Activated B cell treated with CpG ODN at 0.5 μM for 24 hours (primary cell): ENCODE data around the gene ATP8B4. TPM values are rescaled to one million over a fixed set of nuclear protein-coding genes. Genes with fewer than 3 reads are reported as not detected.

Experiments
- ATAC-seq: fragments of 200-7000 bp; cut with Tn5 transposase; one replicate; pipeline ENCODE4 v1.10.0; 2021; ENCODE audit warnings: low read depth, mild to moderate bottlenecking, moderate library complexity
- CTCF ChIA-PET: fragments of 350-600 bp; sonication (Branson Sonifier 250); formaldehyde crosslinking; loops from one replicate; lab custom pipeline; 2021; ENCODE audit warnings: antibody characterized with exemption; lab: Charles Lee
- POLR2A ChIA-PET: fragments of 350-600 bp; sonication (Branson Sonifier 250); formaldehyde crosslinking; loops from one replicate; lab custom pipeline; 2021; ENCODE audit warnings: antibody characterized with exemption; lab: Charles Lee
- DNase-seq: peaks from one replicate; pipeline ENCODE4 v3.0.0; 2022
- H3K27ac Mint-ChIP-seq: one replicate; pipeline ENCODE4 v1.8.0; 2020; ENCODE audit warnings: mixed read lengths
- H3K27me3 Mint-ChIP-seq: one replicate; pipeline ENCODE4 v1.8.0; 2021; ENCODE audit warnings: mixed read lengths
- H3K36me3 Mint-ChIP-seq: one replicate; pipeline ENCODE4 v1.8.0; 2021; ENCODE audit warnings: low read depth, mixed read lengths
- H3K4me1 Mint-ChIP-seq: one replicate; pipeline ENCODE4 v1.8.0; 2021; ENCODE audit warnings: mixed read lengths
- H3K4me3 Mint-ChIP-seq: one replicate; pipeline ENCODE4 v1.8.0; 2020; ENCODE audit warnings: mild to moderate bottlenecking, mixed read lengths
- H3K9me3 Mint-ChIP-seq: one replicate; pipeline ENCODE4 v1.8.0; 2020; ENCODE audit warnings: mixed read lengths
- CTCF ChIP-seq: fragments of 200-600 bp; IDR thresholded peaks from one replicate; pipeline ENCODE4 v1.8.0; 2022; ENCODE audit warnings: antibody characterized with exemption, mild to moderate bottlenecking
- intact Hi-C: fragments of 100-400 bp; cut with micrococcal nuclease; formaldehyde crosslinking; loops from one replicate; pipeline ENCODE4 v1.15.1; 2024
- total RNA-seq: library from RNA; stranded (reverse); gene quantifications from 2 replicates; pipeline ENCODE4 v1.2.3, GENCODE V29; 2022

The ATP8B4 gene
- total RNA-seq, 1 donor from 2014 or later, result 0.86 TPM

DNA sequence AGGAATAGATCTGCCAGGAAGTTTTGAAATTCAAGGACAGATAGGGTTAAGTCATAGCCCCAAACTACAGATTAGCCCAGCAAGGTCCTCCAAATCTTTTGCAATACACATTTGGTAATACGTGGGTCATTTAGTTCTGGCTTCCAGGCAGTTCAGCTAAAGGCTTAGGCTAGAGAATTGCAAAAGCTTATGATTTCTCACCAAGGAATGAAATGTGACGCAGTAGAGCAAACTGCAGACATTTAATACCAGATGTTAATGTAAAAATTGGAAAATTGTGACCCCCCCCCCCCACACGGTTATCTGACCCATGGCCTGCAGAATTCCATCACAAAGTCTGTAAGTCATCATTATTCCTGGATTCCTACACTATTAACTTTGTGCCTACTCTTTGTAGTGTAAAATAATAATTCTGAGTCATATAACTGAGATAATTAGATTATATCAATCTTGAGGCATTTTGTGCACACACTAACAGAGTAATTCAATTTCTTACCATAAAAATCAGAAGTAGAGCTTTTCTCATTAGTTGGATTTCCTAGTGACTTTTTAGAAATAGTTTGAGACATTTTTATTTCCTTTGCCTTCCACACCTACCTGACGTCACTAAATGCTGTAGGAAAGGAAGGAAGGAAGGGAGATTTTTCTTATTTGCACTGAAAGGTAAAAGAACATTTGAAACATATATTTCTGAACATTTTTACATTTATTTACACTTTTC is 263.0 kb downstream of the ATP8B4 start:
- POLR2A ChIA-PET, result no interaction called here
- Mint-ChIP-seq H3K27me3 (no peaks in the 10 kb centered on the region), H3K36me3 (no peaks in the 10 kb centered on the region), H3K9me3 (peaks cover 4% of the 10 kb centered on the region), H3K4me1 (no peaks in the 10 kb centered on the region), H3K27ac (no peak overlapping the region), H3K4me3 (no peak overlapping the region)
- DNase-seq (no peak), ATAC-seq (no peak)
- CTCF ChIA-PET, result no interaction called here
- intact Hi-C loops, result no loop called here
- no peak for TF ChIP-seq CTCF

- intact Hi-C loops, result no loop called here
- no peak for TF ChIP-seq CTCF
- Mint-ChIP-seq H3K27me3 (no peaks in the 10 kb centered on the region), H3K4me1 (no peaks in the 10 kb centered on the region), H3K27ac (no peak overlapping the region), H3K9me3 (peaks cover 17% of the 10 kb centered on the region), H3K36me3 (no peaks in the 10 kb centered on the region), H3K4me3 (no peak overlapping the region)
- ChIA-PET POLR2A (no interaction called here), CTCF (no interaction called here)
- no peak for ATAC-seq
- no peak for DNase-seq
Observed at GRCh38 chr15:49852756-49853155, 266.3 kb downstream of the ATP8B4 start.

GRCh38 chr15:49848807-49849206 is 270.2 kb downstream of the ATP8B4 start:
- ATAC-seq (no peak), DNase-seq (no peak)
- H3K27ac Mint-ChIP-seq, result no peak overlapping the region
- intact Hi-C loops, result no loop called here
- H3K4me3 Mint-ChIP-seq, result no peak overlapping the region
- H3K27me3 Mint-ChIP-seq, result no peaks in the 10 kb centered on the region
- ChIA-PET POLR2A (no interaction called here), CTCF (no interaction called here)
- no peaks in the 10 kb centered on the region for H3K36me3 Mint-ChIP-seq
- H3K9me3 Mint-ChIP-seq, result peaks cover 17% of the 10 kb centered on the region
- TF ChIP-seq CTCF, result no peak
- H3K4me1 Mint-ChIP-seq, result no peaks in the 10 kb centered on the region

DNA sequence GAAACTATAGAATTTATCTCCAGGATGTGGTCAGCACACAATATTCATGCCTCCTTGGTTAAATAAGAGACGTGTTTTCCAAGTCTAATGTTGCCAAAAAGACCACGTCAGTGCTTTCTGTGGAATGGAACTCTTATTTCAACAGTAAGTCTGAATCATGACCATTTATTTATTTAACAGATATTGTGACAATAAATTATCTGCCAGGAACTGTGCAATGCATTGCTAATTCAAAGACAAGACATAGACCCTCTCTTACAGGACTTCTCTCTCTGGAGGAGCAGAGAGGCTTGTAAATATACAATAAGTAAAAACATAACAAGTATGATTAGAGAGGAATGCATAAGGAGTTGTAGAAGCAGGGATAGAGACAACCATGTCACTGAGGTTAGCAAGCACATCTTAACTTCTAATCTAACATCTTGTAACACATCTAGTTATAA is 270.7 kb downstream of the ATP8B4 start:
- H3K9me3 Mint-ChIP-seq, result peaks cover 18% of the 10 kb centered on the region
- TF ChIP-seq CTCF, result no peak
- CTCF ChIA-PET, result no interaction called here
- no peaks in the 10 kb centered on the region for H3K36me3 Mint-ChIP-seq
- H3K4me1 Mint-ChIP-seq, result no peaks in the 10 kb centered on the region
- H3K4me3 Mint-ChIP-seq, result no peak overlapping the region
- H3K27ac Mint-ChIP-seq, result no peak overlapping the region
- intact Hi-C loops, result no loop called here
- no peak for DNase-seq
- POLR2A ChIA-PET, result no interaction called here
- H3K27me3 Mint-ChIP-seq, result no peaks in the 10 kb centered on the region
- no peak for ATAC-seq

DNA sequence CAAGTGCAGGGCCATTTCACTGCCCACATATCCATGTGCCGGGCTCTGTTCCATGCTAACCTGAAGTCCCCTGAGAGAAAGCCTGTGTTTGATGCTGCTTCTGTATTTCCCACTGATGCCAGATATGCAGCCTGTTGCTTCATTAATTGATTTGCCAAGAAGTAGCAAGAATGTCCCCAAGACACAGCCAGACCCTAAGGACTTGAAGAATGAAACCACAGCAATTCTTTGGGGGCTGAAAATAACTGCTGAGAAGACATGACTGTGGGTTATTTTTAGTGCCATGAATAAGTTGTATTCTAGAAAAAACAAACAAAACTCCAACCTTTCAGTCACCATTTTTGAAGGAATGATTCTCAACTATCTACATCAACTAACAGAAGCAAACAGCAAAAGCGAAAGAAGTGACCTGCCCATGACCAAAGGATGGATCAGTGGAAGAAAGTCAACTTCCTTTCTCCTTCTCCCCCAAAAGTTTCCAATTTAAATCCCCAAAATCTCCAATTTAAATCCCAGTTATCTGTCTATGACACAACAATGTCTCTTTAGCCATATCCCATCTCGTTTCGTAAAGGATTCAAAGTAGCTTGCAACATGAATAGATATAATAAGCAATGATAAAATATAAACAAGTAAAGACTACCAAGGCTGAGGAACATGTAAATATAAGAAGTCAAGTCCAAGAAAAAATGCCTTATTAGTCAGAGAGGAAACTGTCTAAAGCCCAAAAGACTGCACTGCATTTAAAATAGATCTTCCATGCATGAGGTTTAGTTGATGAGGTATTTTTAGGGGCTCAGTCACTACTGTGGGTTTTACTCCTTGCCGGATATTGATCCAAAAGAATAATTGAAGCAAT is 271.4 kb downstream of the ATP8B4 start:
- ATAC-seq, result no peak
- CTCF ChIA-PET, result no interaction called here
- Mint-ChIP-seq H3K36me3 (no peaks in the 10 kb centered on the region), H3K27me3 (no peaks in the 10 kb centered on the region), H3K4me3 (no peak overlapping the region), H3K27ac (no peak overlapping the region), H3K9me3 (peaks cover 22% of the 10 kb centered on the region), H3K4me1 (no peaks in the 10 kb centered on the region)
- intact Hi-C loops, result no loop called here
- no peak for TF ChIP-seq CTCF
- POLR2A ChIA-PET, result no interaction called here
- no peak for DNase-seq
